DOHH2 (cell line): Measurements from ENCODE around the gene PLCXD3.
"Not testable (repeated sequence)": the region's sequence is repeated elsewhere in the genome, so short reads cannot be mapped to it uniquely, and the experiment has no call there.

ENCODE experiments used
- CTCF ChIP-seq: fragments of 200-600 bp; sonication (generic); IDR thresholded peaks from one replicate; pipeline ENCODE4 v1.5.1; 2014; ENCODE audit warnings: antibody characterized with exemption, mild to moderate bottlenecking, low read depth, low read length; ENCODE audit not compliant: poor library complexity, severe bottlenecking
- EZH2phosphoT487 ChIP-seq: fragments of 200-600 bp; sonication (generic); IDR thresholded peaks from 2 replicates; pipeline ENCODE4 v1.6.1; 2017; ENCODE audit warnings: borderline replicate concordance, mild to moderate bottlenecking, antibody characterized with exemption, low read length, moderate library complexity, mixed read lengths

DNA sequence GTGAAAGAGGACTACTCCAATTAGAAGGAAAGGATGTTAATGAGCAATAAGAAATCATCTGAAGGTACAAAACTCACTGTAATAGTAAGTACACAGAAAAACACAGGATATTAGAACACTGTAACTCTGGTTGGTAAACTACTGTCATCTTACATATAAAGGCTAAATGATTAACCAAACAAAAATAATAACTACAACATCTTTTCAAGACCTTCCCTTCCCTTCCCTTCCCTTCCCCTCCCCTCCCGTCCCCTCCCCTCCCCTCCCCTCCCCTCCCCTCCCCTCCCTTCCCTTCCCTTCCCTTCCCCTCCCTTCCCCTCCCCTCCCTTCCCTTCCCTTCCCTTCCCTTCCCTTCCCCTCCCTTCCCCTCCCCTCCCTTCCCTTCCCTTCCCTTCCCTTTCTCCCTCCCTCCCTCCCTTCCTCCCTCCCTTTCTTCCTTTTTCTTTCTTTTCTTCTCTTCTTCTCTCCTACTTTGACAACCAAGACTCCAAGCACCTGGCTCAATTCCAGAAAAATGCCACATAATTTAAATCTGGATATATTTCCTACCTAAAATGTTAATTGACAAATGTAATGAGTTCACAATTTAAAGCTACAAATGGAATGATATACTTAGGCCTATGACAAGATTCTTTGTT, 38.7 kb downstream of the PLCXD3 start:
- not testable (repeated sequence) for TF ChIP-seq CTCF, EZH2phosphoT487
